Endothelial cell (in vitro differentiated cells): ENCODE data around the gene SLC39A13. TPM values are rescaled to one million over a fixed set of nuclear protein-coding genes. Genes with fewer than 3 reads are reported as not detected.

ENCODE experiments used
- DNase-seq: peaks from one replicate; pipeline ENCODE4 v3.0.0; 2021; ENCODE audit warnings: low spot score
- H3K27ac Mint-ChIP-seq: one replicate; pipeline ENCODE4 v1.8.0; 2021; ENCODE audit warnings: mixed read lengths, inconsistent platforms; ENCODE audit not compliant: unreplicated experiment
- H3K27me3 Mint-ChIP-seq: one replicate; pipeline ENCODE4 v1.8.0; 2021; ENCODE audit warnings: mild to moderate bottlenecking, moderate library complexity, mixed read lengths, inconsistent platforms; ENCODE audit not compliant: unreplicated experiment
- H3K36me3 Mint-ChIP-seq: one replicate; pipeline ENCODE4 v1.8.0; 2021; ENCODE audit warnings: mild to moderate bottlenecking, low read depth, mixed read lengths, inconsistent platforms; ENCODE audit not compliant: unreplicated experiment
- H3K4me1 Mint-ChIP-seq: one replicate; pipeline ENCODE4 v1.8.0; 2021; ENCODE audit warnings: mild to moderate bottlenecking, mixed read lengths, inconsistent platforms; ENCODE audit not compliant: unreplicated experiment
- H3K4me3 Mint-ChIP-seq: one replicate; pipeline ENCODE4 v1.8.0; 2021; ENCODE audit warnings: mild to moderate bottlenecking, mixed read lengths, inconsistent platforms; ENCODE audit not compliant: unreplicated experiment
- H3K9me3 Mint-ChIP-seq: one replicate; pipeline ENCODE4 v1.8.0; 2021; ENCODE audit warnings: mixed read lengths, inconsistent platforms; ENCODE audit not compliant: unreplicated experiment
- total RNA-seq: library from RNA; stranded (reverse); fragmentation: NEBNext Ultra II Directional; extraction: Animal tissue kit (Norgen Biotek cat#: 25700); gene quantifications from one replicate; pipeline ENCODE4 v1.2.1, GENCODE V29; 2021; ENCODE audit not compliant: unreplicated experiment
- TF ChIP-seq, protein P1 (sequence below): fragments of 200-600 bp; sonication (generic); IDR thresholded peaks from one replicate; pipeline ENCODE4 v1.5.0; 2021; ENCODE audit warnings: antibody characterized with exemption; ENCODE audit not compliant: unreplicated experiment

SLC39A13 gene
- total RNA-seq, 1 donor from 2014 or later = 40.9 TPM

DNA sequence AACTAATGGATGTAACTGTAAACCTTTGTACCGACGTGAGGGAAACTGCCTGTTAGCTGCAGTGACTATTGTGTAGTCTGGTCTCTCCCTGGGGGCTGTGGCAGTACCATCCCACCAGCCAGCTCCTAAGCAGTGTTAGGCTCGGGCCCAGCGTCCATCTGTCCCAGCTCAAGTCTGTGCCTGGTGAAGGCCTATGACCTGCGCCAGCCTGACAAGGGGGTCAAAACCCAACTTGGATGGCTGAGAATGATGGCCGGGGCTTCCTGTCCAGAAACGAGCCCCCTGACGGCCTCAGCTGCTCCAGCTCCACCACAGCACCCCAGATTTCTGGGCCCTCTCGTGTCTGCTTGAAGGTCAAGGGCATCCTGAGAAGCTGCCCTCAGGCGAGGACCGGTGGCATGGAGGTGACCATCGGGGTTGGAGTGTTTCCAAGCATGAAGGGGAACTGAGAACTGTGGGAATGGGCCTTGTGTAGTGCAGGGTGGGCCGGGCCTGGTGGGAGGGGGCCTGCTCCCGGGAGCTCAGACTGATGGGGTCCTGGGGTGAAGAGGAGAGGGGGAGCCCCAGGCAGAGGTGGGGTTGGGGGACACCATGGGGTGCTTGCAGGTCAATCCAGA, 15.7 kb upstream of the SLC39A13 start:
- Mint-ChIP-seq H3K9me3 (no peaks in the 10 kb centered on the region), H3K27ac (no peak overlapping the region), H3K36me3 (no peaks in the 10 kb centered on the region), H3K4me3 (no peak overlapping the region), H3K4me1 (peaks cover 18% of the 10 kb centered on the region), H3K27me3 (peaks cover 5% of the 10 kb centered on the region)
- DNase-seq = no peak
- TF ChIP-seq, protein P1, sequence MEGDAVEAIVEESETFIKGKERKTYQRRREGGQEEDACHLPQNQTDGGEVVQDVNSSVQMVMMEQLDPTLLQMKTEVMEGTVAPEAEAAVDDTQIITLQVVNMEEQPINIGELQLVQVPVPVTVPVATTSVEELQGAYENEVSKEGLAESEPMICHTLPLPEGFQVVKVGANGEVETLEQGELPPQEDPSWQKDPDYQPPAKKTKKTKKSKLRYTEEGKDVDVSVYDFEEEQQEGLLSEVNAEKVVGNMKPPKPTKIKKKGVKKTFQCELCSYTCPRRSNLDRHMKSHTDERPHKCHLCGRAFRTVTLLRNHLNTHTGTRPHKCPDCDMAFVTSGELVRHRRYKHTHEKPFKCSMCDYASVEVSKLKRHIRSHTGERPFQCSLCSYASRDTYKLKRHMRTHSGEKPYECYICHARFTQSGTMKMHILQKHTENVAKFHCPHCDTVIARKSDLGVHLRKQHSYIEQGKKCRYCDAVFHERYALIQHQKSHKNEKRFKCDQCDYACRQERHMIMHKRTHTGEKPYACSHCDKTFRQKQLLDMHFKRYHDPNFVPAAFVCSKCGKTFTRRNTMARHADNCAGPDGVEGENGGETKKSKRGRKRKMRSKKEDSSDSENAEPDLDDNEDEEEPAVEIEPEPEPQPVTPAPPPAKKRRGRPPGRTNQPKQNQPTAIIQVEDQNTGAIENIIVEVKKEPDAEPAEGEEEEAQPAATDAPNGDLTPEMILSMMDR = no peak

DNA sequence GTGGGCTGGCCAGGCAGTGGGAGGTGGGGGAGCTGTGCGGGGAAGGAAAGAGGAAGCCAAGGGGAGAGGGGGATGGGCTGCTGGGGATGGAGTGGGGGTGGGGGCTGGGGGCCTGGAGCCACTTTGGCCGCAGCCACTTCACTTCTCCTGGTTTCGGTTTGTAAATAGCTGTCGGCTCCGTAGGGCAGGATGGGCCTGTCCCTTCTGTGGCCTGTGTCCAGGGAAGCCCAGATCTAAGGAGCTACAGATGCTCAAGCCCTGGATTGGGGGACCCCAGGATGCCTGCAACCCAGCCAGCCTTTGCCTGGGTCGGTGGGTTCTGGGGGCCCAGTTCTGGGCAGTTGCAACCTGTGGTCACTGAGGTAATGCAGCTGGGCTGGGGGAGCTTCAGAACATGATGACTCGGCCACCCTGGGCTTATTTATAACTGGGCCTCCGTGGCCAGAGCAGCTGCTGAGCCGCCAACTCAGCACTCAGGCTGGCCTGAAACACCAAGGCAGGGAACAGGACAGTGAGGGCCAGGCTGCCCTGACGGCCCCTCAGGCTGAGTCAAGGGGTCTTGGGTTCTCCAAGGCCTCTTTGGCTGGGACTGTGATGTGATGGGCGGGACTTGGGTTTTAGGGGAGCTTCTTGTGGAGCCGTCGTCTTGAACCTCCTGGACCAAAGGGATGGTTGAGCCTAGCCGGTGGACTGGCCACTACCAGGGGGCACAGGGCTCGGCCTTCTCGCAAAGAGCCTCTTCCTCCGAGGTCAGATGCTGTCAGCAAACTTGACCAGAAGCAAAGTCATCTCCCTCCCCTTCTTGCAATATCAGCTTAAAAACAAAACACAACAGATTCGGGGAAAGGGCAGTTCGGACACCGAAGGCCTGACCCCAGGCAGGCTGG, 15.0 kb upstream of the SLC39A13 start:
- H3K27ac Mint-ChIP-seq = peak overlapping the region; percentile 92
- H3K4me1 Mint-ChIP-seq = peaks cover 22% of the 10 kb centered on the region
- TF ChIP-seq, protein P1 = no peak
- no peak for DNase-seq
- no peaks in the 10 kb centered on the region for H3K36me3 Mint-ChIP-seq
- no peak overlapping the region for H3K4me3 Mint-ChIP-seq
- H3K9me3 Mint-ChIP-seq = no peaks in the 10 kb centered on the region
- peaks cover 5% of the 10 kb centered on the region for H3K27me3 Mint-ChIP-seq

GRCh38 chr11:47394050-47394321, 14.4 kb upstream of the SLC39A13 start:
- peak overlapping the region; percentile 92 for H3K27ac Mint-ChIP-seq
- H3K27me3 Mint-ChIP-seq = peaks cover 5% of the 10 kb centered on the region
- DNase-seq = no peak

GRCh38 chr11:47394322-47395222, 13.8 kb upstream of the SLC39A13 start:
- DNase-seq = peak; percentile 76
- peaks cover 25% of the 10 kb centered on the region for H3K4me1 Mint-ChIP-seq
- no peak overlapping the region for H3K4me3 Mint-ChIP-seq
- no peaks in the 10 kb centered on the region for H3K9me3 Mint-ChIP-seq
- H3K36me3 Mint-ChIP-seq = no peaks in the 10 kb centered on the region
- peaks cover 6% of the 10 kb centered on the region for H3K27me3 Mint-ChIP-seq
- peak overlapping the region; percentile 92 for H3K27ac Mint-ChIP-seq
- TF ChIP-seq, protein P1 = no peak

More at GRCh38 chr11:47394050-47394321, 14.4 kb upstream of the SLC39A13 start:
- Mint-ChIP-seq H3K4me3 (no peak overlapping the region), H3K36me3 (no peaks in the 10 kb centered on the region), H3K9me3 (no peaks in the 10 kb centered on the region), H3K4me1 (peaks cover 22% of the 10 kb centered on the region)
- TF ChIP-seq, protein P1 = no peak
